H1 (cell line): ENCODE results near the gene ZNF609. TPM values are rescaled to one million over a fixed set of nuclear protein-coding genes. Genes with fewer than 3 reads are reported as not detected.

Experiments used
- CTCF ChIA-PET: fragments of 300-600 bp; sonication (Branson Sonifier 250); formaldehyde crosslinking; loops from one replicate; lab custom pipeline; 2021; ENCODE audit not compliant: partially characterized antibody; lab: Charles Lee
- POLR2A ChIA-PET: fragments of 300-600 bp; sonication (Branson Sonifier 250); formaldehyde crosslinking; loops from one replicate; lab custom pipeline; 2021; ENCODE audit warnings: inconsistent platforms; ENCODE audit not compliant: partially characterized antibody; lab: Charles Lee
- DNase-seq, 2 experiments: peaks; one replicate each; pipeline versions ENCODE4 v3.0.0 to v3.0.0-alpha.2; 2010 to 2022; ENCODE audit warnings: low spot score in 2 of 2, low read depth in 1 of 2, mixed read lengths in 1 of 2
- FAIRE-seq: peaks from 2 replicates; lab custom pipeline; 2011; peaks lifted over from hg19 to GRCh38; lab: Jason Lieb, UNC
- H2AFZ ChIP-seq: 2 replicates; pipeline ENCODE4 v1.8.1; 2012; ENCODE audit warnings: low read length, inconsistent platforms
- H2AK5ac ChIP-seq: 2 replicates; pipeline ENCODE4 v1.6.1; 2013; ENCODE audit warnings: low read depth, low read length
- H2BK120ac ChIP-seq: replicated peaks from 2 replicates; pipeline ENCODE3; 2013; ENCODE audit warnings: low read depth, low read length, inconsistent platforms
- H2BK12ac ChIP-seq: 2 replicates; pipeline ENCODE4 v1.6.1; 2013; ENCODE audit warnings: low read depth, low read length
- H2BK15ac ChIP-seq: 2 replicates; pipeline ENCODE4 v1.6.1; 2013; ENCODE audit warnings: low read length
- H2BK20ac ChIP-seq: 2 replicates; pipeline ENCODE4 v1.6.1; 2013; ENCODE audit warnings: low read length
- H2BK5ac ChIP-seq: 2 replicates; pipeline ENCODE4 v1.6.1; 2013; ENCODE audit warnings: low read depth, low read length
- H3K14ac ChIP-seq: 2 replicates; pipeline ENCODE4 v1.6.1; 2013; ENCODE audit warnings: inconsistent platforms; ENCODE audit not compliant: insufficient read length
- H3K18ac ChIP-seq: 2 replicates; pipeline ENCODE4 v1.6.1; 2013; ENCODE audit warnings: low read length; ENCODE audit errors: extremely low read depth
- H3K23ac ChIP-seq: 2 replicates; pipeline ENCODE4 v1.6.1; 2013; ENCODE audit warnings: inconsistent platforms; ENCODE audit not compliant: insufficient read length
- H3K23me2 ChIP-seq: 2 replicates; pipeline ENCODE4 v1.6.1; 2013; ENCODE audit warnings: low read depth, low read length
- H3K27ac ChIP-seq: 2 replicates; pipeline ENCODE4 v1.6.1; 2011; ENCODE audit warnings: low read depth, low read length, inconsistent platforms
- H3K27me3 ChIP-seq, 4 experiments: replicated peaks in 1 of 4; 1 replicate in 1 of 4; 2 replicates in 3 of 4; pipeline versions ENCODE4 v1.6.1 to v1.8.1; 2011 to 2013; ENCODE audit warnings: low read length in 3 of 4, mild to moderate bottlenecking in 3 of 4, inconsistent platforms in 2 of 4, mixed read lengths in 2 of 4, moderate library complexity in 1 of 4; ENCODE audit not compliant: control insufficient read depth in 3 of 4, insufficient read depth in 3 of 4; ENCODE audit errors: extremely low read depth in 1 of 4
- H3K36me3 ChIP-seq, 4 experiments: 2 replicates each; pipeline versions ENCODE4 v1.6.1 to v1.8.1; 2011 to 2013; ENCODE audit warnings: mild to moderate bottlenecking in 4 of 4, low read length in 3 of 4, moderate library complexity in 2 of 4, control low read depth in 1 of 4, inconsistent platforms in 1 of 4; ENCODE audit not compliant: insufficient read depth in 4 of 4, control insufficient read depth in 2 of 4
- H3K4ac ChIP-seq: replicated peaks from 2 replicates; pipeline ENCODE3; 2013; ENCODE audit warnings: low read length, low read depth, mixed read lengths, inconsistent platforms; ENCODE audit not compliant: insufficient read length
- H3K4me1 ChIP-seq, 4 experiments: replicated peaks in 1 of 4; 1 replicate in 1 of 4; 2 replicates in 3 of 4; pipeline versions ENCODE4 v1.6.1 to v1.8.1; 2011 to 2013; ENCODE audit warnings: low read length in 3 of 4, inconsistent platforms in 2 of 4, mixed read lengths in 1 of 4; ENCODE audit not compliant: insufficient read depth in 4 of 4, control insufficient read depth in 3 of 4
- H3K4me2 ChIP-seq, 2 experiments: 2 replicates each; pipeline versions ENCODE4 v1.6.1 to v1.8.1; 2011 to 2013; ENCODE audit warnings: low read depth in 2 of 2, low read length in 2 of 2, control low read depth in 1 of 2, inconsistent platforms in 1 of 2, mild to moderate bottlenecking in 1 of 2; ENCODE audit not compliant: insufficient read depth in 1 of 2
- H3K4me3 ChIP-seq, 4 experiments: fragments of 200-600, 300-600 bp in 1 of 4; sonication (generic), shearing (Covaris generic), sonication (Bioruptor Twin) in 1 of 4; 2 replicates each; pipeline versions ENCODE4 v1.5.1 to v1.8.1; 2011 to 2016; ENCODE audit warnings: low read length in 4 of 4, low read depth in 3 of 4, control low read depth in 2 of 4, inconsistent platforms in 2 of 4, mild to moderate bottlenecking in 2 of 4, mixed read lengths in 1 of 4, moderate library complexity in 1 of 4; ENCODE audit not compliant: insufficient read depth in 2 of 4; ENCODE audit errors: extremely low read depth in 1 of 4
- H3K56ac ChIP-seq: replicated peaks from 2 replicates; pipeline ENCODE3; 2013; ENCODE audit warnings: low read depth, mild to moderate bottlenecking, mixed read lengths, low read length, inconsistent platforms; ENCODE audit not compliant: insufficient read length
- H3K79me1 ChIP-seq: 2 replicates; pipeline ENCODE4 v1.6.1; 2013; ENCODE audit warnings: low read depth, low read length, control low read depth
- H3K79me2 ChIP-seq, 2 experiments: 2 replicates each; pipeline versions ENCODE4 v1.6.1 to v1.8.1; 2012 to 2013; ENCODE audit warnings: low read length in 2 of 2, mild to moderate bottlenecking in 2 of 2, inconsistent platforms in 1 of 2; ENCODE audit not compliant: insufficient read depth in 2 of 2, control insufficient read depth in 1 of 2
- H3K9ac ChIP-seq, 4 experiments: replicated peaks in 1 of 4; 1 replicate in 1 of 4; 2 replicates in 3 of 4; pipeline versions ENCODE4 v1.6.1 to v1.8.1; 2011 to 2013; ENCODE audit warnings: low read depth in 3 of 4, low read length in 3 of 4, control low read depth in 2 of 4, mild to moderate bottlenecking in 2 of 4, moderate library complexity in 2 of 4, inconsistent platforms in 1 of 4; ENCODE audit errors: extremely low read depth in 1 of 4
- H3K9me3 ChIP-seq, 2 experiments: 2 replicates each; pipeline versions ENCODE4 v1.6.1 to v1.8.1; 2012 to 2013; ENCODE audit warnings: mild to moderate bottlenecking in 2 of 2, moderate library complexity in 2 of 2, control low read depth in 1 of 2, inconsistent platforms in 1 of 2, low read depth in 1 of 2, low read length in 1 of 2, mixed read lengths in 1 of 2; ENCODE audit not compliant: insufficient read depth in 2 of 2
- H4K20me1 ChIP-seq, 2 experiments: replicated peaks in 1 of 2; 2 replicates each; pipeline versions ENCODE3 to v1.8.1; 2011 to 2013; ENCODE audit warnings: inconsistent platforms in 2 of 2, low read length in 2 of 2, mild to moderate bottlenecking in 1 of 2; ENCODE audit not compliant: insufficient read depth in 2 of 2, control insufficient read depth in 1 of 2
- H4K5ac ChIP-seq: 2 replicates; pipeline ENCODE4 v1.6.1; 2013; ENCODE audit warnings: low read length, low read depth, mixed read lengths, inconsistent platforms; ENCODE audit not compliant: insufficient read length
- H4K8ac ChIP-seq: 2 replicates; pipeline ENCODE4 v1.8.0; 2013; ENCODE audit warnings: mild to moderate bottlenecking, moderate library complexity, low read length, inconsistent platforms; ENCODE audit not compliant: insufficient read depth; ENCODE audit errors: extremely low read depth
- H4K91ac ChIP-seq: replicated peaks from 2 replicates; pipeline ENCODE3; 2013; ENCODE audit warnings: low read length, mixed read lengths, inconsistent platforms; ENCODE audit not compliant: insufficient read length
- BRCA1 ChIP-seq: IDR thresholded peaks from 2 replicates; pipeline ENCODE4 v1.6.1; 2012; ENCODE audit warnings: low read depth, low read length, improper control_type of control experiment
- POU5F1 ChIP-seq: IDR thresholded peaks from 2 replicates; pipeline ENCODE4 v1.6.1; 2011; ENCODE audit warnings: low read depth, mild to moderate bottlenecking, low read length, moderate library complexity
- RBBP5 ChIP-seq: IDR thresholded peaks from 2 replicates; pipeline ENCODE4 v1.7.1; 2012; ENCODE audit warnings: low read depth, mild to moderate bottlenecking, inconsistent platforms, low read length, moderate library complexity, borderline replicate concordance
- SIRT6 ChIP-seq: IDR thresholded peaks from one replicate; pipeline ENCODE4 v1.7.1; 2012; ENCODE audit warnings: low read length, inconsistent platforms
- SIX5 ChIP-seq: IDR thresholded peaks from 2 replicates; pipeline ENCODE4 v1.6.1; 2011; ENCODE audit warnings: mild to moderate bottlenecking, low read depth, low read length
- TAF1 ChIP-seq: IDR thresholded peaks from 2 replicates; pipeline ENCODE4 v1.6.1; 2011; ENCODE audit warnings: mild to moderate bottlenecking, low read depth, low read length
- TBP ChIP-seq: IDR thresholded peaks from 2 replicates; pipeline ENCODE4 v1.6.1; 2011; ENCODE audit warnings: low read depth, low read length, improper control_type of control experiment
- WGBS, 2 experiments: shearing (Covaris generic) in 1 of 2; methylation state at CpG; one replicate each; pipeline versions ENCODE4 v1.1.6 to v1.1.7; 2013 to 2015; ENCODE audit warnings: low lambda C conversion rate in 2 of 2, mixed read lengths in 2 of 2, inconsistent platforms in 1 of 2, low coverage in 1 of 2, missing lambda C conversion rate in 1 of 2; ENCODE audit not compliant: insufficient replicate concordance in 2 of 2, insufficient coverage in 1 of 2, insufficient read length in 1 of 2; ENCODE audit errors: extremely low coverage in 1 of 2, missing lambda C conversion rate in 1 of 2; 5-methylcytosine and 5-hydroxymethylcytosine counted together
- polyA plus RNA-seq, 7 experiments: library from polyadenylated mRNA; depleted of rRNA in 3 of 7; stranded (reverse) in 5 of 7; unstranded in 2 of 7; fragments of >200 nt in 5 of 7; fragments of 200-250 nt in 2 of 7; gene quantifications; 1 replicate in 5 of 7; 2 replicates in 1 of 7; 4 replicates in 1 of 7; pipeline versions ENCODE4 v1.2.1 to v1.2.3, GENCODE V29; 2011 to 2013; ENCODE audit warnings: missing spikeins in 2 of 7, mixed read lengths in 2 of 7
- total RNA-seq: library from RNA; stranded (reverse); fragmentation: NEBNext Ultra II Directional; extraction: Animal tissue kit (Norgen Biotek cat#: 25700); gene quantifications from 2 replicates; pipeline ENCODE4 v1.2.1, GENCODE V29; 2021
- TF ChIP-seq, protein P1 (sequence below): IDR thresholded peaks from 2 replicates; pipeline ENCODE4 v1.6.1; 2012; ENCODE audit warnings: low read length, inconsistent platforms

The ZNF609 gene
- total and polyA plus RNA-seq, 2 of the 8 experiments (the other 6 are each of a cell fraction or from before 2014, with no cell fraction given) = 15.5 to 47.8 TPM

DNA sequence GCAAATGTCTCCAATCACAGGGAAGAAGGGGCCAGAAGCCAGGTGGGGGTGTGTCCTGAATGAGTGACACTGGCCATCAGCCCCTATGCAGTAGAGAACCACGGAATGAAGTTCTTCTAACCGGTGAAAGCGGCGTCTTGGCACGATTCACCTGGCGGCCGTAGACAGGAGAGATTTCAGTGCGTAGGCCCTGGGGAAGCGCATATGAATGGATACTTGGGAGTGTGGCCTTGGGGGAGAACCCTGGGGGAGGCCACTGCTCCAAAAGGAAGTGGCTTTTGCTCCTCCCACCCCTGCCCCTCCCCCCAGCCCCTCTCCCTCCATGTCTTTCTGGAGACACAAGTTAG lies 271.4 kb downstream of the ZNF609 start:
- Histone ChIP-seq H4K8ac (no peak overlapping the region), H2BK20ac (no peak overlapping the region), H4K20me1 (peaks cover 2 to 4% of the 10 kb centered on the region in 2 experiments), H3K79me2 (peaks cover 2 to 9% of the 10 kb centered on the region in 2 experiments; a peak in 2 of 4 replicates), H2BK12ac (peak overlapping the region; percentile 52; the same call in 1 of the 2 replicates), H3K9ac (peak overlapping the region in 1 of 4 experiments; percentile 36; a peak in 1 of 7 replicates), H3K27me3 (no peaks in the 10 kb centered on the region), H3K4me2 (peak overlapping the region; percentile 36 to 52; a peak in 2 of 4 replicates), H2BK5ac (peak overlapping the region; percentile 97), H3K4me1 (peaks cover 7 to 17% (median 10%) of the 10 kb centered on the region in 4 experiments), H2BK15ac (peak overlapping the region; percentile 6; the same call in 1 of the 2 replicates), H3K56ac (peak overlapping the region; percentile 77)
- CTCF ChIA-PET = interaction anchor here (0.9 to 46.3 kb wide), 22 partner anchors 11 to 282 kb away, joined by 3 to 883 read pairs (median 6); no protein-coding TSS in a partner anchor
- TF ChIP-seq BRCA1 = no peak
- TF ChIP-seq TAF1 = peak; percentile 27; the same call in 1 of the 2 replicates
- no peak for TF ChIP-seq TBP
- TF ChIP-seq POU5F1 = no peak
- TF ChIP-seq RBBP5 = no peak
- TF ChIP-seq, protein P1, sequence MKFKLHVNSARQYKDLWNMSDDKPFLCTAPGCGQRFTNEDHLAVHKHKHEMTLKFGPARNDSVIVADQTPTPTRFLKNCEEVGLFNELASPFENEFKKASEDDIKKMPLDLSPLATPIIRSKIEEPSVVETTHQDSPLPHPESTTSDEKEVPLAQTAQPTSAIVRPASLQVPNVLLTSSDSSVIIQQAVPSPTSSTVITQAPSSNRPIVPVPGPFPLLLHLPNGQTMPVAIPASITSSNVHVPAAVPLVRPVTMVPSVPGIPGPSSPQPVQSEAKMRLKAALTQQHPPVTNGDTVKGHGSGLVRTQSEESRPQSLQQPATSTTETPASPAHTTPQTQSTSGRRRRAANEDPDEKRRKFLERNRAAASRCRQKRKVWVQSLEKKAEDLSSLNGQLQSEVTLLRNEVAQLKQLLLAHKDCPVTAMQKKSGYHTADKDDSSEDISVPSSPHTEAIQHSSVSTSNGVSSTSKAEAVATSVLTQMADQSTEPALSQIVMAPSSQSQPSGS = no peak
- TF ChIP-seq SIRT6 = no peak
- no peak for TF ChIP-seq SIX5
- TF ChIP-seq, all 59 proteins: peak for 1
- H4K91ac ChIP-seq = peak overlapping the region; percentile 58
- POLR2A ChIA-PET = interaction anchor here (0.9 to 59.2 kb wide), 21 partner anchors 11 to 174 kb away, joined by 3 to 1192 read pairs (median 5); partner anchors contain the start of gene PIF1
- peaks cover 2 to 27% (median 13%) of the 10 kb centered on the region in 4 experiments for H3K36me3 ChIP-seq
- H3K79me1 ChIP-seq = 0 out of 2 replicates have a peak, but pooled peaks cover 6% of the 10 kb centered on the region
- no peak overlapping the region for H3K27ac ChIP-seq
- H3K14ac ChIP-seq = no peak overlapping the region
- H3K9me3 ChIP-seq = no peaks in the 10 kb centered on the region
- no peaks in the 10 kb centered on the region for H3K23me2 ChIP-seq
- no peak overlapping the region for H3K23ac ChIP-seq
- peak overlapping the region in 1 of 4 experiments; percentile 14; a peak in 1 of 8 replicates for H3K4me3 ChIP-seq
- H2AFZ ChIP-seq = no peak overlapping the region
- no peak for FAIRE-seq
- no peak overlapping the region for H2AK5ac ChIP-seq
- 4% methylated on average over 3 of the region's 9 CpGs; no CpG with 5 or more reads in 1 of the 2 experiments for WGBS, 2 experiments
- peak overlapping the region; percentile 33 for H2BK120ac ChIP-seq
- peak; percentile 17 to 77 for DNase-seq
- H3K18ac ChIP-seq = peak overlapping the region; percentile 49; the same call in 1 of the 2 replicates
- H4K5ac ChIP-seq = no peak overlapping the region
- H3K4ac ChIP-seq = no peak overlapping the region
